COR-L47 (cell line): Measurements from ENCODE around the gene E2F3.
"Not testable (repeated sequence)": the region's sequence is repeated elsewhere in the genome, so short reads cannot be mapped to it uniquely, and the experiment has no call there.

ENCODE experiments used
- DNase-seq: peaks from one replicate; lab custom pipeline; 2025; lab: John Stamatoyannopoulos, UW

Gene E2F3

GRCh38 chr6:20433929-20434328, 32.2 kb downstream of the E2F3 start:
- DNase-seq: no peak

- DNase-seq: no peak
Observed at GRCh38 chr6:20434766-20435165, 33.1 kb downstream of the E2F3 start.

- DNase-seq: no peak
Observed at GRCh38 chr6:20436719-20437118, 35.0 kb downstream of the E2F3 start.

- DNase-seq: no peak
Observed at GRCh38 chr6:20437639-20438038, 36.0 kb downstream of the E2F3 start.

GRCh38 chr6:20438462-20439070, 36.9 kb downstream of the E2F3 start:
- peak; percentile 70 for DNase-seq

GRCh38 chr6:20439558-20439957, 37.9 kb downstream of the E2F3 start:
- no peak for DNase-seq

GRCh38 chr6:20440296-20440695, 38.6 kb downstream of the E2F3 start:
- DNase-seq: no peak

GRCh38 chr6:20441236-20441635, 39.6 kb downstream of the E2F3 start:
- no peak for DNase-seq

- DNase-seq: no peak
Observed at GRCh38 chr6:20441921-20442320, 40.2 kb downstream of the E2F3 start.

GRCh38 chr6:20444786-20445271, 43.1 kb downstream of the E2F3 start:
- no peak for DNase-seq

- no peak for DNase-seq
Observed at GRCh38 chr6:20447157-20447556, 45.5 kb downstream of the E2F3 start.

- no peak for DNase-seq
Observed at GRCh38 chr6:20447581-20448132, 46.0 kb downstream of the E2F3 start.

- no peak for DNase-seq
Observed at GRCh38 chr6:20448828-20449227, 47.1 kb downstream of the E2F3 start.

- DNase-seq: no peak
Observed at GRCh38 chr6:20454204-20454824, 52.6 kb downstream of the E2F3 start.

GRCh38 chr6:20455251-20455940, 53.7 kb downstream of the E2F3 start:
- DNase-seq: no peak

GRCh38 chr6:20458027-20458894, 56.6 kb downstream of the E2F3 start:
- no peak for DNase-seq

- no peak for DNase-seq
Observed at GRCh38 chr6:20459682-20460081, 58.0 kb downstream of the E2F3 start.

GRCh38 chr6:20461576-20461975, 59.9 kb downstream of the E2F3 start:
- DNase-seq: no peak

- no peak for DNase-seq
Observed at GRCh38 chr6:20463396-20463795, 61.7 kb downstream of the E2F3 start.

GRCh38 chr6:20464041-20464440, 62.4 kb downstream of the E2F3 start:
- DNase-seq: no peak

GRCh38 chr6:20464847-20465246, 63.2 kb downstream of the E2F3 start:
- DNase-seq: no peak

GRCh38 chr6:20465616-20466015, 63.9 kb downstream of the E2F3 start:
- not testable (repeated sequence) for DNase-seq
